SK-N-SH (cell line): Measurements from ENCODE around the gene CXCL3. TPM values are rescaled to one million over a fixed set of nuclear protein-coding genes. Genes with fewer than 3 reads are reported as not detected.

Experiments
- CTCF ChIA-PET: fragments of 300-600, 350-600 bp; formaldehyde crosslinking; extraction: SDS; loops from one replicate; lab custom pipeline; 2021; lab: Yijun Ruan, JAX
- POLR2A ChIA-PET: fragments of 350-600 bp; sonication (Branson Sonifier 250); formaldehyde crosslinking; extraction: SDS; loops from one replicate; lab custom pipeline; 2020; ENCODE audit warnings: antibody characterized with exemption, inconsistent platforms; lab: Yijun Ruan, JAX
- DNase-seq: peaks from one replicate; pipeline ENCODE4 v3.0.0; 2012
- H2AFZ ChIP-seq: fragments of 200-600 bp; sonication (generic); 2 replicates; pipeline ENCODE4 v1.8.1; 2016; ENCODE audit warnings: antibody characterized with exemption, mild to moderate bottlenecking, low read depth
- H3F3A ChIP-seq: fragments of 200-600 bp; sonication (generic); replicated peaks from 2 replicates; pipeline ENCODE3; 2016; ENCODE audit warnings: antibody characterized with exemption, mild to moderate bottlenecking; ENCODE audit not compliant: insufficient read depth
- H3K27ac ChIP-seq, 2 experiments: fragments of 200-500 bp in 1 of 2; fragments of 200-600 bp in 1 of 2; sonication (Bioruptor generic) in 1 of 2; sonication (generic), shearing (Covaris generic) in 1 of 2; 2 replicates each; pipeline versions ENCODE4 v1.5.1 to v1.6.1; 2014 to 2016; ENCODE audit warnings: low read depth in 2 of 2, inconsistent platforms in 1 of 2, low read length in 1 of 2, mild to moderate bottlenecking in 1 of 2, mixed read lengths in 1 of 2
- H3K27me3 ChIP-seq: fragments of 200-600 bp; sonication (generic), shearing (Covaris generic); 2 replicates; pipeline ENCODE4 v1.6.1; 2016; ENCODE audit warnings: mixed run types; ENCODE audit not compliant: insufficient read depth
- H3K36me3 ChIP-seq, 2 experiments: fragments of 200-500 bp in 1 of 2; fragments of 200-600 bp in 1 of 2; sonication (Bioruptor generic) in 1 of 2; sonication (generic) in 1 of 2; replicated peaks in 1 of 2; 2 replicates each; pipeline versions ENCODE3 to v1.5.1; 2014 to 2016; ENCODE audit warnings: low read length in 1 of 2, mild to moderate bottlenecking in 1 of 2; ENCODE audit not compliant: insufficient read depth in 2 of 2, control insufficient read depth in 1 of 2
- H3K4me1 ChIP-seq, 2 experiments: fragments of 200-500 bp in 1 of 2; fragments of 200-600 bp in 1 of 2; sonication (Bioruptor generic) in 1 of 2; sonication (generic), shearing (Covaris generic) in 1 of 2; 2 replicates each; pipeline versions ENCODE4 v1.5.1 to v1.6.1; 2014 to 2016; ENCODE audit warnings: low read depth in 1 of 2, low read length in 1 of 2, mixed run types in 1 of 2; ENCODE audit not compliant: insufficient read depth in 2 of 2, control insufficient read depth in 1 of 2
- H3K4me2 ChIP-seq: fragments of 200-600 bp; sonication (generic), shearing (Covaris generic); 2 replicates; pipeline ENCODE4 v1.6.1; 2017; ENCODE audit warnings: mixed run types
- H3K4me3 ChIP-seq, 2 experiments: fragments of 200-500 bp in 1 of 2; fragments of 200-600 bp in 1 of 2; sonication (Bioruptor generic) in 1 of 2; sonication (generic), shearing (Covaris generic) in 1 of 2; 2 replicates each; pipeline versions ENCODE4 v1.5.1 to v1.8.1; 2014 to 2016; ENCODE audit warnings: low read depth in 2 of 2, inconsistent platforms in 1 of 2, low read length in 1 of 2, mild to moderate bottlenecking in 1 of 2, mixed read lengths in 1 of 2, moderate library complexity in 1 of 2
- H3K79me2 ChIP-seq: fragments of 200-600 bp; sonication (generic); 2 replicates; pipeline ENCODE4 v1.8.1; 2017; ENCODE audit warnings: mild to moderate bottlenecking; ENCODE audit not compliant: insufficient read depth
- H3K9ac ChIP-seq: fragments of 200-600 bp; sonication (generic); 2 replicates; pipeline ENCODE4 v1.6.1; 2017; ENCODE audit warnings: mixed run types
- H3K9me2 ChIP-seq: fragments of 200-600 bp; sonication (generic); 2 replicates; pipeline ENCODE4 v1.6.1; 2017; ENCODE audit warnings: mixed run types
- H3K9me3 ChIP-seq: fragments of 200-600 bp; sonication (generic); 2 replicates; pipeline ENCODE4 v1.6.1; 2017; ENCODE audit warnings: mixed run types, mild to moderate bottlenecking, moderate library complexity
- H4K20me1 ChIP-seq: fragments of 200-600 bp; sonication (generic); 2 replicates; pipeline ENCODE4 v1.6.1; 2017; ENCODE audit warnings: mild to moderate bottlenecking, mixed run types; ENCODE audit not compliant: insufficient read depth
- CTCF ChIP-seq: fragments of 200-600 bp; sonication (generic); IDR thresholded peaks from 2 replicates; pipeline ENCODE4 v1.6.1; 2017; ENCODE audit warnings: antibody characterized with exemption, mild to moderate bottlenecking, moderate library complexity
- EP300 ChIP-seq, 2 experiments: IDR thresholded peaks; 2 replicates each; pipeline versions ENCODE4 v1.4.0 to v1.6.1; 2012; ENCODE audit warnings: borderline replicate concordance in 1 of 2, low read depth in 1 of 2, low read length in 1 of 2
- FOXM1 ChIP-seq: IDR thresholded peaks from 2 replicates; pipeline ENCODE4 v1.4.0; 2012; ENCODE audit warnings: low read depth, mild to moderate bottlenecking
- GABPA ChIP-seq: IDR thresholded peaks from 2 replicates; pipeline ENCODE4 v1.4.0; 2012; ENCODE audit warnings: low read depth, mild to moderate bottlenecking
- GATA2 ChIP-seq: sonication (generic); formaldehyde crosslinking; IDR thresholded peaks from 2 replicates; pipeline ENCODE4 v1.5.0; 2020; ENCODE audit warnings: mild to moderate bottlenecking, missing genetic modification reagents
- MEF2A ChIP-seq: IDR thresholded peaks from 2 replicates; pipeline ENCODE4 v1.4.0; 2012; ENCODE audit warnings: low read depth, borderline replicate concordance
- NRF1 ChIP-seq: IDR thresholded peaks from 2 replicates; pipeline ENCODE4 v1.6.1; 2012; ENCODE audit warnings: low read depth, mild to moderate bottlenecking, low read length
- POLR2AphosphoS5 ChIP-seq: IDR thresholded peaks from 2 replicates; pipeline ENCODE4 v1.6.1; 2012; ENCODE audit warnings: low read depth, low read length
- RAD21 ChIP-seq: IDR thresholded peaks from 2 replicates; pipeline ENCODE4 v1.6.1; 2012; ENCODE audit warnings: mild to moderate bottlenecking, low read length
- RCOR1 ChIP-seq: fragments of 150-350 bp; IDR thresholded peaks from 2 replicates; pipeline ENCODE4 v1.6.1; 2017; ENCODE audit warnings: antibody characterized with exemption, low read length
- RFX5 ChIP-seq: IDR thresholded peaks from 2 replicates; pipeline ENCODE4 v1.6.1; 2012; ENCODE audit warnings: mild to moderate bottlenecking, improper control_type of control experiment, low read length
- RXRA ChIP-seq: IDR thresholded peaks from 2 replicates; pipeline ENCODE4 v1.4.0; 2012; ENCODE audit warnings: low read depth, mild to moderate bottlenecking, borderline replicate concordance
- SMC3 ChIP-seq: IDR thresholded peaks from 2 replicates; pipeline ENCODE4 v1.6.1; 2012; ENCODE audit warnings: low read depth, low read length, improper control_type of control experiment
- TCF12 ChIP-seq: IDR thresholded peaks from 2 replicates; pipeline ENCODE4 v1.4.0; 2012
- WGBS: methylation state at CpG from one replicate; pipeline ENCODE4 v1.1.6; 2017; ENCODE audit warnings: low lambda C conversion rate; 5-methylcytosine and 5-hydroxymethylcytosine counted together
- polyA plus RNA-seq, 3 experiments: library from polyadenylated mRNA; depleted of rRNA; stranded (reverse); fragments of >200 nt; gene quantifications; 2 replicates each; pipeline ENCODE4 v1.2.3, GENCODE V29; 2012
- TF ChIP-seq, protein P1 (sequence below): IDR thresholded peaks from 2 replicates; pipeline ENCODE4 v1.4.0; 2012; ENCODE audit warnings: low read depth, borderline replicate concordance
- TF ChIP-seq, protein P2 (sequence below): IDR thresholded peaks from 2 replicates; pipeline ENCODE4; 2012
- TF ChIP-seq, protein P3 (sequence below): fragments of 150-350 bp; IDR thresholded peaks from 2 replicates; pipeline ENCODE4 v1.6.1; 2017; ENCODE audit warnings: antibody characterized with exemption, low read length, low read depth, borderline replicate concordance

Gene CXCL3
- polyA plus RNA-seq, 1 of the 3 experiments (the other 2 are of a cell fraction): 0.31 TPM

GRCh38 chr4:74067586-74067985 lies 29.1 kb upstream of the CXCL3 start:
- Histone ChIP-seq H3K9me2 (no peaks in the 10 kb centered on the region), H2AFZ (no peak overlapping the region), H3K9ac (no peak overlapping the region), H3K4me3 (no peak overlapping the region), H3K4me1 (no peaks in the 10 kb centered on the region), H3F3A (no peaks in the 10 kb centered on the region), H3K27me3 (peaks cover 8% of the 10 kb centered on the region; the same call in 1 of the 2 replicates), H3K27ac (no peak overlapping the region), H4K20me1 (no peaks in the 10 kb centered on the region), H3K79me2 (no peaks in the 10 kb centered on the region), H3K9me3 (no peaks in the 10 kb centered on the region; the same call in 1 of the 2 replicates), H3K36me3 (peaks cover 0 to 3% of the 10 kb centered on the region in 2 experiments), H3K4me2 (no peak overlapping the region)
- ChIA-PET POLR2A (no interaction called here), CTCF (no interaction called here)
- TF ChIP-seq FOXM1: no peak
- no peak for TF ChIP-seq NRF1
- no peak for TF ChIP-seq MEF2A
- TF ChIP-seq RCOR1: no peak
- TF ChIP-seq, protein P1, sequence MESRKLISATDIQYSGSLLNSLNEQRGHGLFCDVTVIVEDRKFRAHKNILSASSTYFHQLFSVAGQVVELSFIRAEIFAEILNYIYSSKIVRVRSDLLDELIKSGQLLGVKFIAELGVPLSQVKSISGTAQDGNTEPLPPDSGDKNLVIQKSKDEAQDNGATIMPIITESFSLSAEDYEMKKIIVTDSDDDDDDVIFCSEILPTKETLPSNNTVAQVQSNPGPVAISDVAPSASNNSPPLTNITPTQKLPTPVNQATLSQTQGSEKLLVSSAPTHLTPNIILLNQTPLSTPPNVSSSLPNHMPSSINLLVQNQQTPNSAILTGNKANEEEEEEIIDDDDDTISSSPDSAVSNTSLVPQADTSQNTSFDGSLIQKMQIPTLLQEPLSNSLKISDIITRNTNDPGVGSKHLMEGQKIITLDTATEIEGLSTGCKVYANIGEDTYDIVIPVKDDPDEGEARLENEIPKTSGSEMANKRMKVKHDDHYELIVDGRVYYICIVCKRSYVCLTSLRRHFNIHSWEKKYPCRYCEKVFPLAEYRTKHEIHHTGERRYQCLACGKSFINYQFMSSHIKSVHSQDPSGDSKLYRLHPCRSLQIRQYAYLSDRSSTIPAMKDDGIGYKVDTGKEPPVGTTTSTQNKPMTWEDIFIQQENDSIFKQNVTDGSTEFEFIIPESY: no peak
- TF ChIP-seq SMC3: no peak
- no peak for TF ChIP-seq RAD21
- no peak for TF ChIP-seq CTCF
- TF ChIP-seq, protein P2, sequence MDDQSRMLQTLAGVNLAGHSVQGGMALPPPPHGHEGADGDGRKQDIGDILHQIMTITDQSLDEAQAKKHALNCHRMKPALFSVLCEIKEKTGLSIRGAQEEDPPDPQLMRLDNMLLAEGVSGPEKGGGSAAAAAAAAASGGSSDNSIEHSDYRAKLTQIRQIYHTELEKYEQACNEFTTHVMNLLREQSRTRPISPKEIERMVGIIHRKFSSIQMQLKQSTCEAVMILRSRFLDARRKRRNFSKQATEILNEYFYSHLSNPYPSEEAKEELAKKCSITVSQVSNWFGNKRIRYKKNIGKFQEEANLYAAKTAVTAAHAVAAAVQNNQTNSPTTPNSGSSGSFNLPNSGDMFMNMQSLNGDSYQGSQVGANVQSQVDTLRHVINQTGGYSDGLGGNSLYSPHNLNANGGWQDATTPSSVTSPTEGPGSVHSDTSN: no peak
- TF ChIP-seq POLR2AphosphoS5: no peak
- TF ChIP-seq TCF12: no peak
- TF ChIP-seq GATA2 (CRISPR knock-in tag): no peak
- no peak for DNase-seq

- Histone ChIP-seq H4K20me1 (no peaks in the 10 kb centered on the region), H3K9me3 (no peaks in the 10 kb centered on the region; the same call in 1 of the 2 replicates), H3K79me2 (no peaks in the 10 kb centered on the region), H3K9me2 (no peaks in the 10 kb centered on the region), H3K9ac (no peak overlapping the region), H3K4me1 (no peaks in the 10 kb centered on the region), H3K27ac (no peak overlapping the region), H3K4me3 (no peak overlapping the region), H3K4me2 (no peak overlapping the region), H3K27me3 (peaks cover 8% of the 10 kb centered on the region; the same call in 1 of the 2 replicates), H3K36me3 (peaks cover 0 to 3% of the 10 kb centered on the region in 2 experiments), H2AFZ (no peak overlapping the region), H3F3A (no peaks in the 10 kb centered on the region)
- WGBS: 7% methylated on average over 2 of the region's 2 CpGs
- ChIA-PET POLR2A (no interaction called here), CTCF (no interaction called here)
- DNase-seq: no peak
- no peak for TF ChIP-seq RFX5
- TF ChIP-seq, protein P3, sequence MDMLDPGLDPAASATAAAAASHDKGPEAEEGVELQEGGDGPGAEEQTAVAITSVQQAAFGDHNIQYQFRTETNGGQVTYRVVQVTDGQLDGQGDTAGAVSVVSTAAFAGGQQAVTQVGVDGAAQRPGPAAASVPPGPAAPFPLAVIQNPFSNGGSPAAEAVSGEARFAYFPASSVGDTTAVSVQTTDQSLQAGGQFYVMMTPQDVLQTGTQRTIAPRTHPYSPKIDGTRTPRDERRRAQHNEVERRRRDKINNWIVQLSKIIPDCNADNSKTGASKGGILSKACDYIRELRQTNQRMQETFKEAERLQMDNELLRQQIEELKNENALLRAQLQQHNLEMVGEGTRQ: no peak
- TF ChIP-seq MEF2A: no peak
- no peak for TF ChIP-seq RAD21
- no peak for TF ChIP-seq EP300 (IDR thresholded peaks at IDR 0.05; ENCODE audit: borderline replicate concordance in 1 of 2, low read depth in 1 of 2, low read length in 1 of 2)
- no peak for TF ChIP-seq RXRA
- no peak for TF ChIP-seq GABPA
Measured at GRCh38 chr4:74066232-74066631, 27.7 kb upstream of the CXCL3 start.
